H9 (cell line): ENCODE measurements around the gene TMEM119. TPM values are rescaled to one million over a fixed set of nuclear protein-coding genes. Genes with fewer than 3 reads are reported as not detected.

Experiments used
- DNase-seq: peaks from one replicate; pipeline ENCODE4 v3.0.0-alpha.2; 2017
- H2AFZ ChIP-seq: one replicate; pipeline ENCODE4 v1.6.1; 2013; ENCODE audit warnings: mild to moderate bottlenecking, low read length, control low read depth, moderate library complexity
- H2AK5ac ChIP-seq: 2 replicates; pipeline ENCODE4 v1.6.1; 2013; ENCODE audit warnings: low read length, control low read depth, mixed read lengths; ENCODE audit not compliant: insufficient read length
- H2BK120ac ChIP-seq: one replicate; pipeline ENCODE4 v1.6.1; 2013; ENCODE audit warnings: low read depth, mild to moderate bottlenecking, low read length, control low read depth, inconsistent platforms; ENCODE audit not compliant: poor library complexity, severe bottlenecking
- H2BK12ac ChIP-seq: 2 replicates; pipeline ENCODE4 v1.6.1; 2013; ENCODE audit warnings: low read length, control low read depth, mixed read lengths, low read depth; ENCODE audit not compliant: insufficient read length
- H2BK15ac ChIP-seq: 2 replicates; pipeline ENCODE4 v1.6.1; 2013; ENCODE audit warnings: low read depth, low read length, control low read depth
- H2BK20ac ChIP-seq: one replicate; pipeline ENCODE4 v1.6.1; 2013; ENCODE audit warnings: low read depth, mild to moderate bottlenecking, low read length, control low read depth, inconsistent platforms; ENCODE audit not compliant: poor library complexity, severe bottlenecking
- H2BK5ac ChIP-seq: 2 replicates; pipeline ENCODE4 v1.6.1; 2013; ENCODE audit warnings: low read length, control low read depth, mixed read lengths; ENCODE audit not compliant: insufficient read length
- H3K14ac ChIP-seq: 2 replicates; pipeline ENCODE4 v1.6.1; 2013; ENCODE audit warnings: low read length, control low read depth; ENCODE audit not compliant: insufficient read depth
- H3K18ac ChIP-seq: 2 replicates; pipeline ENCODE4 v1.6.1; 2013; ENCODE audit warnings: low read depth, mild to moderate bottlenecking, mixed read lengths, low read length, control low read depth; ENCODE audit not compliant: insufficient read length
- H3K23ac ChIP-seq: 2 replicates; pipeline ENCODE4 v1.6.1; 2013; ENCODE audit warnings: low read length, control low read depth, mixed read lengths, low read depth; ENCODE audit not compliant: insufficient read length
- H3K23me2 ChIP-seq: 2 replicates; pipeline ENCODE4 v1.6.1; 2013; ENCODE audit warnings: low read depth, mild to moderate bottlenecking, mixed read lengths, low read length, control low read depth; ENCODE audit not compliant: insufficient read length, poor library complexity, severe bottlenecking
- H3K27ac ChIP-seq: 2 replicates; pipeline ENCODE4 v1.5.1; 2013; ENCODE audit warnings: low read length, control low read depth, mixed read lengths, low read depth; ENCODE audit not compliant: insufficient read length
- H3K27me3 ChIP-seq: 2 replicates; pipeline ENCODE4 v1.6.1; 2013; ENCODE audit warnings: low read length, control low read depth, inconsistent platforms; ENCODE audit not compliant: insufficient read depth
- H3K4ac ChIP-seq: 2 replicates; pipeline ENCODE4 v1.6.1; 2013; ENCODE audit warnings: low read depth, mild to moderate bottlenecking, control low read depth, inconsistent platforms, low read length, moderate library complexity
- H3K4me1 ChIP-seq: 2 replicates; pipeline ENCODE4 v1.6.1; 2013; ENCODE audit warnings: low read length, control low read depth, inconsistent platforms; ENCODE audit not compliant: insufficient read depth
- H3K4me2 ChIP-seq: 2 replicates; pipeline ENCODE4 v1.6.1; 2013; ENCODE audit warnings: low read length, control low read depth, mixed read lengths; ENCODE audit not compliant: insufficient read length, insufficient read depth
- H3K56ac ChIP-seq: 2 replicates; pipeline ENCODE4 v1.6.1; 2013; ENCODE audit warnings: low read depth, mild to moderate bottlenecking, mixed read lengths, low read length, control low read depth; ENCODE audit not compliant: insufficient read length
- H3K79me1 ChIP-seq: 2 replicates; pipeline ENCODE4 v1.6.1; 2013; ENCODE audit warnings: low read depth, mild to moderate bottlenecking, moderate library complexity, low read length, control low read depth, inconsistent platforms; ENCODE audit not compliant: insufficient read depth, poor library complexity, severe bottlenecking
- H3K79me2 ChIP-seq: 2 replicates; pipeline ENCODE4 v1.6.1; 2013; ENCODE audit warnings: low read length, control low read depth, inconsistent platforms; ENCODE audit not compliant: insufficient read depth
- H3K9ac ChIP-seq: 2 replicates; pipeline ENCODE4 v1.6.1; 2013; ENCODE audit warnings: low read length, control low read depth, mixed read lengths; ENCODE audit not compliant: insufficient read length; ENCODE audit errors: extremely low read depth
- H3K9me3 ChIP-seq: one replicate; pipeline ENCODE4 v1.6.1; 2013; ENCODE audit warnings: low read depth, low read length, inconsistent platforms; ENCODE audit not compliant: control insufficient read depth
- H3T11ph ChIP-seq: one replicate; pipeline ENCODE4 v1.6.1; 2013; ENCODE audit warnings: mild to moderate bottlenecking, low read length, control low read depth, inconsistent platforms
- H4K20me1 ChIP-seq: one replicate; pipeline ENCODE4 v1.6.1; 2013; ENCODE audit not compliant: control insufficient read depth, insufficient read length, insufficient read depth
- H4K5ac ChIP-seq: 2 replicates; pipeline ENCODE4 v1.6.1; 2013; ENCODE audit warnings: low read depth, mild to moderate bottlenecking, mixed read lengths, low read length, control low read depth; ENCODE audit not compliant: insufficient read length
- H4K8ac ChIP-seq: replicated peaks from 2 replicates; pipeline ENCODE4 v1.6.1; 2013; ENCODE audit warnings: low read length, control low read depth, mixed read lengths, low read depth; ENCODE audit not compliant: insufficient read length
- H4K91ac ChIP-seq: 2 replicates; pipeline ENCODE4 v1.6.1; 2013; ENCODE audit warnings: low read depth, mild to moderate bottlenecking, moderate library complexity, mixed read lengths, low read length, control low read depth; ENCODE audit not compliant: insufficient read length
- H3K27ac Mint-ChIP-seq, 3 experiments: 2 replicates in 2 of 3; 3 replicates in 1 of 3; pipeline ENCODE4 v1.8.0; 2020 to 2021; ENCODE audit warnings: mixed read lengths in 3 of 3, mild to moderate bottlenecking in 1 of 3, moderate library complexity in 1 of 3
- H3K27me3 Mint-ChIP-seq: 2 replicates; pipeline ENCODE4 v1.8.0; 2021; ENCODE audit warnings: low read depth, mild to moderate bottlenecking, moderate library complexity, mixed read lengths
- H3K36me3 Mint-ChIP-seq, 3 experiments: 2 replicates in 2 of 3; 3 replicates in 1 of 3; pipeline ENCODE4 v1.8.0; 2020 to 2021; ENCODE audit warnings: low read depth in 3 of 3, mixed read lengths in 3 of 3; ENCODE audit not compliant: insufficient read depth in 1 of 3
- H3K4me1 Mint-ChIP-seq, 2 experiments: 2 replicates each; pipeline ENCODE4 v1.8.0; 2020; ENCODE audit warnings: mixed read lengths in 2 of 2
- H3K4me3 Mint-ChIP-seq, 2 experiments: 2 replicates in 1 of 2; 3 replicates in 1 of 2; pipeline ENCODE4 v1.8.0; 2020 to 2021; ENCODE audit warnings: mild to moderate bottlenecking in 2 of 2, mixed read lengths in 2 of 2, moderate library complexity in 1 of 2
- H3K9me3 Mint-ChIP-seq, 2 experiments: 2 replicates in 1 of 2; 3 replicates in 1 of 2; pipeline ENCODE4 v1.8.0; 2020; ENCODE audit warnings: mild to moderate bottlenecking in 2 of 2, mixed read lengths in 2 of 2, moderate library complexity in 1 of 2
- WGBS: extraction: QIAGEN DNeasy Blood & Tissue Kit; methylation state at CpG from one replicate; pipeline ENCODE4 v1.1.7; 2013; ENCODE audit warnings: missing lambda C conversion rate, low lambda C conversion rate, mixed read lengths; ENCODE audit not compliant: insufficient read length; ENCODE audit errors: extremely low coverage; 5-methylcytosine and 5-hydroxymethylcytosine counted together
- total RNA-seq: library from RNA; stranded (reverse); gene quantifications from 2 replicates; pipeline ENCODE4 v1.2.1, GENCODE V29; 2021
- TF ChIP-seq, protein P1 (sequence below): fragments of 200-600 bp; sonication (generic); conservative IDR thresholded peaks from 3 replicates; pipeline ENCODE4 v1.8.0; 2021; ENCODE audit warnings: antibody characterized with exemption, mild to moderate bottlenecking

Gene TMEM119
- total RNA-seq, 1 experiment from 2014 or later: not detected

DNA sequence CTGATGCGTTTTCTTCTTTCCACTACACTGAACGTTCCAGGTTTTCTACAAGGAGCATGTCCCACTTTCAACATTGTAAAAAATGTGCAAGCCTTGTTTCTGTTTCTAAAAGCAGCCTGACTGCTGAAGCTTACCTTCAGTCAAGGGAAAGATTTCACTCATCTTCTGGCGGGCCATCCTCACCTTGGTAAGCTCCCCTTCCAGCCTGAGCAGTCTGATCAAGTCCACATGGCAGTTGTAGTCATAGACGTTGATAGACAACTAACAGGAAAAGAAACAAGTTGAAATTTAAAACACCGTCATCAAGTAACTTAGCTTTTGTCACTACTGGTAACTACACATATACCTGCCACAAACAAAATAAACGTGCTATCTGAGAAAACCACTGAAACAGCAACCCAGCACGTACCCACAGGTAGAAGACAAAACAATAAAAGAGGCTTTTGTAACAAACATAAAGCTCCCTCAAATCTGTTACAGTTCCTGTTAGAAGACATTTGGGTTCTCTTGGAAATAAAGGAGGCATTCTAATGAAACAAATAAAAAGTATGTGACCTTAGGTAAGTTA lies 48.8 kb downstream of the TMEM119 start:
- no peak overlapping the region for H3K23ac ChIP-seq
- no peak overlapping the region for H2BK5ac ChIP-seq
- H2BK20ac ChIP-seq: no peak overlapping the region
- no peak overlapping the region for H2AFZ ChIP-seq
- no peak overlapping the region for H2BK12ac ChIP-seq
- H3K79me2 ChIP-seq: peaks cover 16% of the 10 kb centered on the region; the same call in 1 of the 2 replicates
- H4K91ac ChIP-seq: no peak overlapping the region
- no peak for DNase-seq
- Mint-ChIP-seq H3K27ac (peak overlapping the region in 1 of 3 experiments; percentile 77; a peak in 1 of 7 replicates), H3K36me3 (peaks cover 28 to 53% (median 43%) of the 10 kb centered on the region in 3 experiments; a peak in 6 of 7 replicates), H3K27me3 (no peaks in the 10 kb centered on the region), H3K9me3 (no peaks in the 10 kb centered on the region), H3K4me3 (no peak overlapping the region), H3K4me1 (peaks cover 8 to 9% of the 10 kb centered on the region in 2 experiments)
- no peak overlapping the region for H3K18ac ChIP-seq
- no peak overlapping the region for H4K5ac ChIP-seq
- no peak overlapping the region for H3K27ac ChIP-seq
- no peaks in the 10 kb centered on the region for H3K79me1 ChIP-seq
- TF ChIP-seq, protein P1, sequence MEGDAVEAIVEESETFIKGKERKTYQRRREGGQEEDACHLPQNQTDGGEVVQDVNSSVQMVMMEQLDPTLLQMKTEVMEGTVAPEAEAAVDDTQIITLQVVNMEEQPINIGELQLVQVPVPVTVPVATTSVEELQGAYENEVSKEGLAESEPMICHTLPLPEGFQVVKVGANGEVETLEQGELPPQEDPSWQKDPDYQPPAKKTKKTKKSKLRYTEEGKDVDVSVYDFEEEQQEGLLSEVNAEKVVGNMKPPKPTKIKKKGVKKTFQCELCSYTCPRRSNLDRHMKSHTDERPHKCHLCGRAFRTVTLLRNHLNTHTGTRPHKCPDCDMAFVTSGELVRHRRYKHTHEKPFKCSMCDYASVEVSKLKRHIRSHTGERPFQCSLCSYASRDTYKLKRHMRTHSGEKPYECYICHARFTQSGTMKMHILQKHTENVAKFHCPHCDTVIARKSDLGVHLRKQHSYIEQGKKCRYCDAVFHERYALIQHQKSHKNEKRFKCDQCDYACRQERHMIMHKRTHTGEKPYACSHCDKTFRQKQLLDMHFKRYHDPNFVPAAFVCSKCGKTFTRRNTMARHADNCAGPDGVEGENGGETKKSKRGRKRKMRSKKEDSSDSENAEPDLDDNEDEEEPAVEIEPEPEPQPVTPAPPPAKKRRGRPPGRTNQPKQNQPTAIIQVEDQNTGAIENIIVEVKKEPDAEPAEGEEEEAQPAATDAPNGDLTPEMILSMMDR: no peak
- no peak overlapping the region for H2AK5ac ChIP-seq
- no peak overlapping the region for H4K8ac ChIP-seq
- no peaks in the 10 kb centered on the region for H4K20me1 ChIP-seq
- no peak overlapping the region for H2BK120ac ChIP-seq
- H3K4me1 ChIP-seq: no peaks in the 10 kb centered on the region
- H3K56ac ChIP-seq: no peak overlapping the region
- WGBS: no CpG with 5 or more reads among the region's 7 CpGs
- H3K23me2 ChIP-seq: peaks cover 2% of the 10 kb centered on the region
- H3K9ac ChIP-seq: no peak overlapping the region
- H3K27me3 ChIP-seq: no peaks in the 10 kb centered on the region
- no peak overlapping the region for H3K4ac ChIP-seq
- H3K9me3 ChIP-seq: no peaks in the 10 kb centered on the region
- H3K4me2 ChIP-seq: no peak overlapping the region
- no peak overlapping the region for H2BK15ac ChIP-seq
- H3K14ac ChIP-seq: no peak overlapping the region
- H3T11ph ChIP-seq: no peak overlapping the region
